ENCODE data around the gene FUCA2. TPM values are rescaled to one million over a fixed set of nuclear protein-coding genes. Genes with fewer than 3 reads are reported as not detected.

FUCA2 gene
- total RNA-seq, 1 experiment from 2014 or later = 72.1 TPM

GRCh38 chr6:143504369-143504768, 7.2 kb downstream of the FUCA2 start:
- Histone ChIP-seq H3K79me2 (ENCODE audit: insufficient read depth, low read length) (no peaks in the 10 kb centered on the region), H3K23ac (ENCODE audit: insufficient read length, low read depth, low read length) (no peak overlapping the region), H3K18ac (ENCODE audit: insufficient read length, low read depth, low read length) (no peak overlapping the region), H2BK12ac (ENCODE audit: insufficient read length, low read depth, low read length) (no peak overlapping the region), H3K27ac (ENCODE audit: insufficient read length, low read depth, low read length) (no peak overlapping the region), H4K8ac (replicated peaks; ENCODE audit: insufficient read length, low read depth, low read length) (no peak overlapping the region), H2AK5ac (ENCODE audit: insufficient read length, low read length) (no peak overlapping the region), H3K79me1 (ENCODE audit: insufficient read depth, low read depth, low read length, poor library complexity, severe bottlenecking) (no peaks in the 10 kb centered on the region), H3T11ph (ENCODE audit: low read length) (no peak overlapping the region), H2BK20ac (ENCODE audit: low read depth, low read length, poor library complexity, severe bottlenecking) (no peak overlapping the region), H4K5ac (ENCODE audit: insufficient read length, low read depth, low read length) (no peak overlapping the region), H3K4me2 (ENCODE audit: insufficient read depth, insufficient read length, low read length) (no peak overlapping the region), H2BK120ac (ENCODE audit: low read depth, low read length, poor library complexity, severe bottlenecking) (no peak overlapping the region), H4K91ac (ENCODE audit: insufficient read length, low read depth, low read length) (no peak overlapping the region), H3K9me3 (ENCODE audit: control insufficient read depth, low read depth, low read length) (no peaks in the 10 kb centered on the region), H3K4ac (ENCODE audit: low read depth, low read length) (no peak overlapping the region), H2BK15ac (ENCODE audit: low read depth, low read length) (no peak overlapping the region), H3K27me3 (ENCODE audit: insufficient read depth, low read length) (no peaks in the 10 kb centered on the region), H3K56ac (ENCODE audit: insufficient read length, low read depth, low read length) (no peak overlapping the region), H3K9ac (ENCODE audit: extremely low read depth, insufficient read length, low read length) (no peak overlapping the region), H4K20me1 (ENCODE audit: control insufficient read depth, insufficient read depth, insufficient read length) (no peaks in the 10 kb centered on the region), H3K23me2 (ENCODE audit: insufficient read length, low read depth, low read length, poor library complexity, severe bottlenecking) (no peaks in the 10 kb centered on the region), H2AFZ (ENCODE audit: low read length) (no peak overlapping the region), H3K14ac (ENCODE audit: insufficient read depth, low read length) (no peak overlapping the region), H3K4me1 (ENCODE audit: insufficient read depth, low read length) (no peaks in the 10 kb centered on the region), H2BK5ac (ENCODE audit: insufficient read length, low read length) (no peak overlapping the region)
- no peak overlapping the region for H3K4me3 Mint-ChIP-seq
- WGBS (ENCODE audit: extremely low coverage, insufficient read length, low lambda C conversion rate) = no CpG with 5 or more reads among the region's 1 CpG
- H3K36me3 Mint-ChIP-seq (ENCODE audit: insufficient read depth in 1 of 3, low read depth in 3 of 3) = peaks cover 16 to 69% (median 46%) of the 10 kb centered on the region in 3 experiments; a peak in 6 of 7 replicates
- no peak for DNase-seq
- no peaks in the 10 kb centered on the region for H3K9me3 Mint-ChIP-seq
- 0 out of 4 replicates have a peak, but pooled peaks cover 0 to 1% of the 10 kb centered on the region in 2 experiments for H3K4me1 Mint-ChIP-seq
- H3K27ac Mint-ChIP-seq = no peak overlapping the region
- TF ChIP-seq CTCF (conservative IDR thresholded peaks at IDR 0.05) = no peak
- H3K27me3 Mint-ChIP-seq (ENCODE audit: low read depth) = no peaks in the 10 kb centered on the region
